ENCODE results near the gene CCDC141.
"Not testable (repeated sequence)": the region's sequence is repeated elsewhere in the genome, so short reads cannot be mapped to it uniquely, and the experiment has no call there.

The CCDC141 gene

DNA sequence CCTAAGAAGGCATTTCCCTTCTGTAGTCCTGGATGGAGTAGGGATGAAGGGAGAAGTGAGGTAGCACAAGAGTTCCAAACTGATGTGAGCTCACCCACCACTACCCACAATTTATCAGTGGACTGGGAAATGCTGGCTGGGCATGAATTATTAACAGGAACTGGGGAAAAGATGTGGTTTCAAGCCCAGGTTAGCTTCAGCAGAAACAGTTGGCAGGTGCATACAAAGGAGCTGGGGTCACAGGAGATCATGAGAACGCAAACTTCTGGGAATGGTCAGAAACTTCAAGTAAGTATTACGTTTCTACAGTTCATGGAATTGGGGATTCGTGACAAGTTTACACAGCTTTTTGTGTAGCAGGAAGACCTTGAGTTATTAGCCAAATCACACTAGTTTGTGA lies 5.4 kb downstream of the CCDC141 start:
- DNase-seq (ENCODE audit: low spot score), result no peak

DNA sequence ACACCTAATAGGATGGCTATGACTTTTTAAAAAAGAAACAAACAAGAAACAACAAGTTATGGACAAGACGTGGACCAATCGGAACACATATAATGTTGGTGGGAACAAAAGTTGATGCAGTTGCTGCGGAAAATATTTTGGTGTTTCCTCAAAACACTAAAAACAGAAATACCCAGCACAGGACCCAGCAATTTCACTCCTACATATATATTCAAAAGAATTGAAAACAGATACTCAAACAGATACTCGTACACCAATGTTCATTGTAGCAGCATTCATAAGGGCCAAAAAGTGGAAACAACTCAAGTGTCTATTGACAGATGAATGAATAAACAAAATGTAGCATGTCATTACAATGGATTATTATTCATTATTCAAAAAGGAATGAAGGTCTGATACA lies 12.1 kb downstream of the CCDC141 start:
- DNase-seq (ENCODE audit: low spot score), result no peak

DNA sequence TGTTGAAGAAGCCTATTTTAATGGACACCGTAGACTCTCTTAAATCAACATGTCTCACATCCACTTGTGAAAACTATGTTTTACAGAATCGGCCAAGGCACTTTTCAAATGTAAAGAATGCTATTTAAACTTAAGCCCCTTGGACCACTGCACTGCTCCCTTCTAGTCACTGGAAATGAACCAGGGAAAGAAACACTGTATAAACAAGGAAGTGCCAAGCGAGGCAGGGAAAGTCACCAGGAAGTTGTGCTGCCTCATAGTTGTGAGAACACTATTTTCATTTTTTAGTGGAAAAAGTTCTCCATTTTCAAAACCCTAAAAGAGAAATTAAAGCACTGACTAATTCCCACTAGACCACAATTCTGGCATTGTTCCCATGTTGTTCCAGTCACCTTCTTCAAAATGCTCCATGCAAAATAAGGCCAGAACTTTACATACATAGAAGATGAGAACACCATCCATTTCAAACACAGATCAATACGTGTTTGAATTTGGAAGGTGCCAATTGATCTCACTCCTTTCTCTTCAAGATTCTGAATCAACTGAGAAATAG lies 13.5 kb downstream of the CCDC141 start:
- no peak for DNase-seq (ENCODE audit: low spot score)

DNA sequence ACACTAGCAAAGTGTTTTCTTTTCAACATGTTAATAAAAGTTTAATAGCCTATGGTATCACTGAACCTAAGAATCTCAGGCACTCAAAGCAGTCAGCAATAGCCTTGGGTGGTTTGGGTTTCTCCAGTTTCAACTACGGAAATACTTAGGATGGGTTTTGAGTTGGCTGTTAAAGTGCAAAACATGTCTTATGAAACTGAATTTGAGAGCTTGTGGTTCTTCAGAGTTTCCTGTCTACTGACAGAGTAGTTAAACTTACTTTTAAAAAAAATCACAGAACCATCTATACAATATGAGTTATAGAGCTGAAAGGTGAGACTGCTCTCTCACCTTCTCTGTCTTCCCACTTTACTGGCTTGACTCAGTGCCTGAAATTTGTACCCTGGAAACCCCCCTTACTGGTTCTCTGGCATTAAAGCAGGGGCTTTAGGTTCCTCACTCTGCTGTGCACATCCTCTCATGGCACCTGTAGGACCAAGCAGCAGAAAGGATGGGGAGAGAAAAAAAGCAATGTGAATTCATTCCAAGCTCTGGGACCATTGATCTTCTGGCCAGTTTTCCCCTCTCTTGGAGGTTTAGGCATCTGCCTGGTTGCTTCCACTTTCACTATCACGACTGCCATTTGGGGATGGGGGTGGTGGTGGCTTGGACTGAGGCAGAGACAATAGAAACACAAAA lies 18.1 kb downstream of the CCDC141 start:
- no peak for DNase-seq (ENCODE audit: low spot score)

DNA sequence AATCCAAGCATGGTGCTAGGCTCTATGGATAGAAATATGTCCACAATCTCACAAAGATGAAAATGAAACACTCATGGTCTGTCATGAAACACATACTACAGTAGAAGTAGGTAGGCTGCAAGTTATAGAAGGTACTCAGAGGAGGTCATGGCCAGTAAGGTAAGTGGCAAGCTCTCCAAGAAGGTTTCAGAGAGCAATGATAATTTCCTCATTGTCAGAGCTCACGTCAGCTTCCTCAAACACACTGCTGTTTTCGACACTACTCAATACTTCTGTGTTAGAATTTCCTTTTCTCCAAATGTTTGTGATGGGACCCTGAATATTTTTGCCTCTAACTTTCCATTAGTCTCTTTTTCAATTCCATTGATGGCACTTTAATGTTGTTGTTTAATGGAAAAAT lies 25.5 kb downstream of the CCDC141 start:
- DNase-seq (ENCODE audit: low spot score), result no peak

DNA sequence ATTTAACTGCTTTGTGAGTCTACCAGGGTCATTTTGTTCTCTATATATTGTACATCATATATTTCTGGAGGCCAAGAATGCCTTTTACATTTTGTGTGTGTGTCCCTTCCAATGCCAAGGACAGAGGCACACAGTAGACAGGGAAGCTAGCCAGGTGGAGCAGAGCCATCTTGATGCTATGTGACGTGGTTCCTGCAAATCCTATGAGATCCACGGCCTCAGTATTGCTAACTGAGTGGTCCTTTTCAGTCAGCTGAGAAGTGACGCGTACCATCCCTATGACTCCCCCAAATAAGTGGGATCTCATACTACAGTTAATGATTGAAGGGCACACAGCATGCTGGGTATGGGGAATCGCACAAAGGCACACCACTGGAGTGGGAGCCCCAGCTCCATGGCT lies 27.3 kb downstream of the CCDC141 start:
- DNase-seq (ENCODE audit: low spot score), result no peak

DNA sequence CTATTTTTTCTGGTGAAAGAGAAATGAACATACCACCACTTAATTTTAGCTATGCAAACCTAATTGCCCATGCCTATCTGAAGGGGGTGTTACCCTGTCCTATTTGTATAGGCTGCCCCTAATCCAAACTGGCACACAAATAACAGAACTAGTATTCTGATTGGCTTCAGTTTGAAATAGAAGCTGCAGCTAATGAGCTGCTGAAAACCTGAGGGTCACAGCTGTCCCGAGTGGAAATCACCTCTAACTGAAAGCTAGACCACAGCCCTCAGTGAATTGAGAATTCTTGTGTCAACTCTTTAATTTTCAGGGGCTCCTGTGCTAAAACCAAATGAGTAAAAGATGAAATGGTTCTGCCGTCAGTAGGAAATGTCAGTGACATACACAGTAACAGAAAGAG lies 28.7 kb downstream of the CCDC141 start:
- DNase-seq (ENCODE audit: low spot score), result no peak

DNA sequence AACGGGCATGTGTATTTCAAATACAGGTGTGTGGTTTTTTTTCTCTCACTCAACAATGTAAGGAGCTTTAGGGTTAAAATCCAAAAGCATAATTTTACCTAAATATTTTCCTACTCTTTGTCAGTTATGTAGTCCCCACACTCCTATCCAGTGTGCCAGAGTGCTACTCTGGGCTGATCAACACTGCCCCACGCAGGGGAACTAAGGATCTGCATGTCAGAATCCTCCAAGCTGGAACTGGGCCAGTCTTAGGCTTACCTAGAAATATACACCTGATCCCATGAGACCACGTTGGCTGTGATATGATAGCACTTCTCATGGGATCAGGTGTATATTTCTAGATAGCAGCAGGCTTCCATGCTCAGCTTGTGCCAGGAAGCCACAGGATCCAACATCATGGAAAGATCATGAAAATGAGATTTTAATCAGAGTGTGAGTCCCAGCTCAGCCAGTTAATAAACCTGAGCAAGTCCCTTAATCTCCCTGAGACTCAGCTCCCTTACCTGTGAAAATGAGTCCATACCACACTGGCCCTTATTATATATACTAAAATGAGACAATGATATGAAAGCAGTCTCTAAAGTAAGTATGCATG lies 29.7 kb downstream of the CCDC141 start:
- peak; percentile 32 for DNase-seq (ENCODE audit: low spot score)

DNA sequence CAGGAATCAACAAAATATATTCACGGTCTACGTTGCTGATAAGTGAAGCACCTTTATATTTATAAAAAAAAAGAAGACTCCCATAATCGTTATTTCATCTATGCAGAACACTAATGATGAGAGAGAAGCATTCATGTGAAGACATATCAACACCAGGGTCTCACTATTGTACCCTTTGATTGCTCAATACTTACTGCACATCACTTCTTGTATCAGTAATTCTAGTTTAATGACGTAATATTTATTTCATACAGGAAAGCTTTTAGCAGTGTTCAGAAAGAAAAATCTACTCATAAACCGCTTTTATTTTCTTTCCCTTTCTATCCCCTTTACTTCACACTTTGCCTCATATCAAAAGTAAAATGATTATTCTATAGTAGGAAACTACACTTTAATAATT lies 30.7 kb downstream of the CCDC141 start:
- DNase-seq (ENCODE audit: low spot score), result no peak

DNA sequence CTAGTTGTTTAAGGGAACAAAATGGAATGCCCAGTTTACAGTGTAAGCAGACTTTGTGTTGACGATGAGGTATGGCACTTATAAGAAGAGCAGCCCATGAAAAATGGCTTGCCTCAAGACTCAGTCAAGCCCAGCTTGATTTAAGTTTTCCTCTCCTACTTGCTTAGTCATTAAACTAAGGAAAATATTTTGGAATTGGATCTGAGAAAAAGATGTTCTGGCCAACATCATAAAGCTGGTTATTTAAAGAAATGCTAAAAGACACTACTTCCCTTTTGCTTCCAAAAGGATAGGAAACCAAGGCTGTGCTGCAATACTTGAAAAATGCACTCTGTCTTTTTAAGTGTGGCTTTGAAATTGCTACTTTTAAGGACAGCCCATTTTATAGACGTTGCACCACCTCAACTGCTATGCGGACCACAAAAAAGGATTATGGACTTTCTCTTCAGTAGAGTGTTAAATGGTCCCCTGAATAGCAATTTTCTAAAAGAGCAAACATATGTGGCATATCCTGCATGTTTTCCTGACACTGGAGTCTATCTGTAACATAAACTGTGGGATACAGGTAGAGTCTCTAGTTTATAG lies 32.1 kb downstream of the CCDC141 start:
- DNase-seq (ENCODE audit: low spot score), result no peak

DNA sequence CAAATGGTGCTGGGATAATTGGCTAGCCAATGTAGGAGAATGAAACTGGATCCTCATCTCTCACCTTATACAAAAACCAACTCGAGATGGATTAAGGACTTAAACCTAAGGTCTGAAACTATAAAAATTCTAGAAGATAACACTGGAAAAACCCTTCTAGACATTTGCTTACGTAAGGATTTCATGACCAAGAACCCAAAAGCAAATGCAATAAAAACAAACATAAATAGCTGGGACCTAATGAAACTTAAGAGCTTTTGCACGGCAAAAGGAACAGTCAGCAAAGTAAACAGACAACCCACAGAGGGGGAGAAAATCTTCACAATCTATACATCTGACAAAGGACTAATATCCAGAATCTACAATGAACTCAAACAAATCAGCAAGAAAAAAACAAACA lies 35.7 kb downstream of the CCDC141 start:
- not testable (repeated sequence) for DNase-seq (ENCODE audit: low spot score)

DNA sequence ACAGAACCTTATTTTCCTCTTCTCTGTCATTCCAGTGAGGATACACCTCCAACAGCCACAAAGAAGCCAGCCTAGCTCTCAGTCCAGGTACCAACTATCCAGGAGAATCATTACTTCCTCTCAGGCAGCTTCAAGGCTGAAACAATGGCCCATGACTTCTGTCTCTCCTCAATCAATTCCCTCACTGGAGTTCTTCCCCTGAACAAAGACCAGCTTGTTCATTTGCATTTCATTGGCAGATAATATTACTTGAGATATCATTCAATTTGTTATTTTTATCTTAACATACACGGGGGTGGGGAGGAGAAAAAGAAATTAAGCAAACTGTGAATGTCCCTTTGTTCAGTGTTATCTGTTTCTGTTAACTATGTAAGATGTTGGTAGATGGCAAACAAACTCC lies 44.0 kb downstream of the CCDC141 start:
- no peak for DNase-seq (ENCODE audit: low spot score)

DNA sequence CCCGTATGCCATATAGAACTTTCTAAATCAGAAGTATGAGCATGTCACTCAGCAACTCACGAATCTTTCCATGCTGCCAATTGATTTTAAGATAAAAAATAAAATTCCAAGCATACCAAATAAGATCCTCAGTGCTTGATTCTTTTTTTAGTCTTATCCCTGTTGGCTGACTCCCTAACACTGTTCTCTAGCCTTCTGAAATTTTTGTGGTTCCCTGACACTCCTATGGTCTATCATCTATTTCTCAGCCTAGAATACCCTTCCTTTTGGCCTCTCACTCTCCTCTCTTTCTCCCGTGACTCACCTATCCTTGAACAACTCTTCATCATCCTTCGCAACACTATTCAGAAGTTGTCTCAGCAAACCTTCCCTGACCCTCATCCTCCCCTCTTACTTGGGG lies 50.5 kb downstream of the CCDC141 start:
- DNase-seq (ENCODE audit: low spot score), result no peak

DNA sequence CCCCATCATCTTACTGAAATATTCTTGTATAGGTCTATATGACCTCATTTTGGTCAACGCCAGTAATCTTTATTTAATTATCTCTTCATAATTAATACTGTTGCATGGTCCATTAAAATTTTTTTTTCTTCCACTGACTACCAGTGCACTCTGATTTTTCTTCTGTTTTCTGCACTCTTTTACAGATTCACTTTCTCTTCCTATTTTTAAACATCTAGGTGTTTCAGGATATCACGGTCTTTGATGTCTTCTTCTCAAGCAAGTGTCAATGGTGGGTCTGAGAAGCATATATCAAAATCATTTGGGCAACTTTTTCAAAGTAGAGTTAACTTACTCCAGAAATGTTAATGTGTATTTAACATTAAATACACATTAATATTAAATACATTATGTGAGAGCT lies 51.4 kb downstream of the CCDC141 start:
- no peak for DNase-seq (ENCODE audit: low spot score)

DNA sequence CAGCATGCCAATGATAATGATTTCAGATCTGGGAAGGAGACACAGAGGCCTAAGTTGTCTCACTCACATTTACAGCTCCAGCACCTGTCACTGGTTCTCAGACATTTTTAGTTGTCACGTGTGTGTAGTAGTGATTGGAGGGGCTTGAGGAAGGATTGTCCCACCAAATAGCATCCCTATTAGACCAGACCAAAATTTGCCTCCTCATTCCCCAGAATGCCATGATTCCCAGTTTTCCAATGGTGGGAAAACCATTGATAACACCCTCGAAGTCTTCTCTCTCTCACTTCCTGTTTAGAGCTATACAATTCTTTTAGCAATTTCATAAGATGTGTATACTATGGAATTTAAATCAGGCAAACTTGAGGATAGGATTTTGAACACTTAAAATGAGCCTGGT lies 52.5 kb downstream of the CCDC141 start:
- DNase-seq (ENCODE audit: low spot score), result no peak

DNA sequence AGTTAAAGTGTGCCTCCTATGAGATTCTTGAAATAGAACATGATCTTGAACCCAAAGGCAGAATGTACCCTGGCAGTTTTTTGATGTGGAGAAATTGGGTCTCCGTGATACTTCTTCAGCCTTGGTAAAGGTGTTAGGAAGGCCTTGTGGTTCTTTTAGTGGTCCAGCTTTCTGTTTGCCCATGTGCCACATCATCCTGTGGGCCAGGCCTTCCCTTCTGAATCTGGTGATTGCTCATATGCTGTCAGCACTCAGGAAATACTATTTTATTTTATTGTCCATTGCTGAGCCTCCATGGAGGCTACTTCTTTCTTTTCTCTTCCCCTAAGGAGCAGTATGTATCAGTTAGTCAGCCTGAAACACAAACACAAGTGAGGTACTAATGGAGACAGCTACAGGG lies 52.9 kb downstream of the CCDC141 start:
- no peak for DNase-seq (ENCODE audit: low spot score)

DNA sequence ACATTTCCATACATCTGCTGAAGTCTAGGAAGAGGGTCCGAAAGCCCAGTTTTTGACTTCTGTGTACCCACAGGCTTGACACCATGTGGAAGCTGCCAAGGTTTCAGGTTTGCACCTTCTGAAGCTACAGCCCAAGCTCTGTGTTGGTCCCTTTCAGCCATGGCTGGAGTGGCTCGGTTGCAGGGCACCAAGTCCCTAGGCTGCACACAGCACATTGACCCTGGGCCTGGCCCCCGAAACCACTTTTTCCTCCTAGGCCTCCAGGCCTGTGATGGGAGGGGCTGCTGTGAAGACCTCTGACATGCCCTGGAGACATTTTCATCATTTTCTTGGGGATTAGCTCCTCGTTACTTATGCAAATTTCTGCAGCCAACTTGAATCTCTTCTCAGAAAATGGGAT lies 55.7 kb downstream of the CCDC141 start:
- DNase-seq (ENCODE audit: low spot score), result no peak

DNA sequence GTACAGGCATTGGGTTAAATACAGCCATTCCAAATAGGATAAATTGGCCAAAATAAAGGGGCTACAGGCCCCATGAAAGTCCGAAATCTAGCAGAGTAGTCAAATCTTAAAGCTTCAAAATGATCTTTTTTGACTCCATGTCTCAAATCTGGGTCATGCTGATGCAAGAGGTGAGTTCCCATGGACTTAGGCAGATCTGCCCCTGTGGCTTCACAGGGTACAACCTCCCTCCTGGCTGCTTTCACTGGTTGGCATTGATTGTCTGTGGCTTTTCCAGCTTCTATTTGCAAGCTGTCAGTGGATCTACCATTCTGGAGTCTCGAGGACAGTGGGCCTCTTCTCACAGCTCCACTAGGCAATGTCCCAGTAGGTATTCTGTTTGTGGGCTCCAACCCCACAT lies 56.1 kb downstream of the CCDC141 start:
- DNase-seq (ENCODE audit: low spot score), result no peak

DNA sequence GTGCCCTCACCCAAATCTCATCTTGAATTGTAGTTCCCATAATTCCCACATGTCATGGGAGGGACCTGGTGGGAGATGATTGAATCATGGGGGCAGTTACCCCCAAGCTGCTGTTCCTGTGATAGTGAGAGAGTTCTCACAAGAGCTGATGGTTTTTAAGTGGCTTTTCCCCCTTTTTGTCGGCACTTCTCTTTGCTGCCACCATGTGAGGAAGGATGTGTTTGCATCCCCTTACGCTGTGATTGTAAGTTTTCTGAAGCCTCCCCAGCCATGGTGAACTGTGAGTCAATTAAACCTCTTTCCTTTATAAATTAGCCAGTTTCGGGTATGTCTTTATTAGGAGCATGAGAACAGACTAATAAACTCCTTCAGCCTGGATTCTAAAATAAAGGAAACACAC lies 57.2 kb downstream of the CCDC141 start:
- DNase-seq (ENCODE audit: low spot score), result not testable (repeated sequence)

DNA sequence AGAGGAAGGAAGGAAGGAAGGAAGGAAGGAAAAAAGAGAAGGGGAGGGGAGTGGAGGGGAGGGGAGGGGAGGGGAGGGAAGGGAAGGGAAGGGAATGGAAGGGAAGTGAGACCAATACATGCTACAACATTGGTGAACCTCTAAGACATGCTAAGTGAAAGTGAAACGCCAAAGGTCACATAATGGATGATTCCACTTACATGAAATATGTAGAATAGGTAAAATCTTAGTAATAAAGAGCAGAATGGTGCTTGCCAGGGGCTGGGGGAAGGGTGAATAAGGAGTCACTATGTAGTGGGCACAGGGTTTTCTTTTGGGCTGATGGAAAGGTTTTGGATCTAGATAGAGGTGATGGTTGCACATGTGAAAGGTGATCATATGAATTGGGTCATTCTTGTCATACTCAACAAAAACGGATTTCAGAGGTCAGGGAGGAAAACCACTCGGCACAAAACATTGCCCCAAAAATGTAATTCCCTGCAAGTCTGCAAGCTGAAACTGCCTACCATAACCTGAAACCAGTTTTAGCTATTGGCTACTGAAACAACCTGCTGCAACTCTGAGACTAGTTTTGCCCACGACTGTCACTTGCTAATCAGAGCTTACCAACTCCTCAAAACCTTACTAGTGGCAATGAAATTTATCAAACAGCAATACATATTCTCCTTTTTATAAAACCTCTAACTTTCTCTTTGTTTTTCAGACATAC lies 59.2 kb downstream of the CCDC141 start:
- no peak for DNase-seq (ENCODE audit: low spot score)

DNA sequence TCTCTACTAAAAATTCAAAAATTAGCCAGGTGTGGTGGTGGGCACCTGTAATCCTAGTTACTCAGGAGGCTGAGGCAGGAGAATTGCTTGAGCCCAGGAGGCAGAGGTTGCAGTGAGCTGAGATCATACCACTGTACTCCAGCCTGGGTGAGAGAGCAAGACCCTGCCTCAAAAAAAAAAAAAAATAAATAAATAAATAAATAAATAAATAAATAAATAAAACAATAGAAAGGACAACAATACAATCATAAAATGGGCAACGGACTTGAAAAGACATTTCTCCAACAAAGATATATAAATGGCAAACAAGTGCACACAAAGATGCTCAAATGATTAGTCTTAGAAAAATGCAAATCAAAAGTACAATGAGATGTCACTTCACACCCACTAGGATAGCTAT lies 60.5 kb downstream of the CCDC141 start:
- not testable (repeated sequence) for DNase-seq (ENCODE audit: low spot score)

DNA sequence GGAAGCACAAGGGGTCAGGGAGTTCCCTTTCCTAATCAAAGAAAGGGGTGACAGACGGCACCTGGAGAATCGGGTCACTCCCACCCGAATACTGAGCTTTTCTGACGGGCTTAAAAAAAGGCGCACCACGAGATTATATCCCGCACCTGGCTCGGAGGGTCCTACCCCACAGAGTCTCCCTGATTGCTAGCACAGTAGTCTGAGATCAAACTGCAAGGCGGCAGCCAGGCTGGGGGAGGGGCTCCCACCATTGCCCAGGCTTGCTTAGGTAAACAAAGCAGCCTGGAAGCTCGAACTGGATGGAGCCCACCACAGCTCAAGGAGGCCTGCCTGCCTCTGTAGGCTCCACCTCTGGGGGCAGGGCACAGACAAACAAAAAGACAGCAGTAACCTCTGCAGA lies 67.3 kb downstream of the CCDC141 start:
- DNase-seq (ENCODE audit: low spot score), result not testable (repeated sequence)

DNA sequence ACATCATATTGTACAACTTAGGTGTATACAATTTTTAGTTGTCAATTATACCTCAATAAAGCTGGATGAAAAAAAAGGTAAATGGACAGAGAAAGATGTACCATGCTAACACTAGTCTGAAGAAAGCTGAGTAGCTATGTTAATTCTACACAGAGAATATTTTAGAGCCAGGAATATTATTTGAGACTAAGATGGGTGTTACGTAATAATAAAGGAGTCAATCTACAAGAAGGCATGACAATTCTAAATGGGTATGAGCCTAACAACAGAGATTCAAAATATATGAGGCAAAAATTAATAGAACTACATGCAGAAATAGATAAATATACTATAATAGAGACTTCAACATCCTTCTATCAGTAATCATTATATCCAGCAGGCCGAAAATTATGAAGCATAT lies 69.1 kb downstream of the CCDC141 start:
- DNase-seq (ENCODE audit: low spot score), result no peak

Data from kidney capillary endothelial cell (primary cell).